K562 (cell line): Measurements from ENCODE around the gene SCYGR1. TPM values are rescaled to one million over a fixed set of nuclear protein-coding genes. Genes with fewer than 3 reads are reported as not detected.

Source experiments
- BDP1 ChIP-seq: IDR thresholded peaks from 3 replicates; pipeline ENCODE4 v1.6.1; 2011; ENCODE audit not compliant: insufficient read length, insufficient read depth
- CBX2 ChIP-seq: fragments of 200-600 bp; sonication (generic); IDR thresholded peaks from one replicate; pipeline ENCODE4 v1.6.1; 2012; ENCODE audit warnings: mild to moderate bottlenecking, low read length, inconsistent platforms; ENCODE audit not compliant: insufficient read depth, poor library complexity, severe bottlenecking
- CHD1 ChIP-seq: fragments of 200-600 bp; sonication (generic); IDR thresholded peaks from one replicate; pipeline ENCODE4 v1.6.1; 2012; ENCODE audit warnings: mild to moderate bottlenecking, moderate library complexity, low read length, inconsistent platforms
- NFYB ChIP-seq: IDR thresholded peaks from 2 replicates; pipeline ENCODE4 v1.6.1; 2011; ENCODE audit warnings: mild to moderate bottlenecking, moderate library complexity; ENCODE audit not compliant: insufficient read length; ENCODE audit errors: extremely low read depth
- PCBP1 ChIP-seq: fragments of 200-400 bp; formaldehyde crosslinking; IDR thresholded peaks from 2 replicates; pipeline ENCODE4 v1.6.1; 2018; ENCODE audit warnings: mild to moderate bottlenecking, low read depth, low read length; ENCODE audit not compliant: poor library complexity, severe bottlenecking
- RBM34 ChIP-seq: fragments of 200-400 bp; formaldehyde crosslinking; IDR thresholded peaks from 2 replicates; pipeline ENCODE4 v1.6.1; 2018; ENCODE audit warnings: low read length, borderline replicate concordance; ENCODE audit not compliant: insufficient read depth
- U2AF1 ChIP-seq: fragments of 200-400 bp; formaldehyde crosslinking; optimal IDR thresholded peaks from 2 replicates; pipeline ENCODE3; 2017; ENCODE audit warnings: mild to moderate bottlenecking, low read depth, low read length, moderate library complexity
- ZNF133 ChIP-seq: fragments of 250-450 bp; sonication (Bioruptor Pico); IDR thresholded peaks from 2 replicates; pipeline ENCODE4 v1.4.0; 2020; ENCODE audit warnings: mild to moderate bottlenecking
- polyA plus RNA-seq, 8 experiments: library from polyadenylated mRNA; depleted of rRNA in 4 of 8; stranded (reverse) in 5 of 8; unstranded in 3 of 8; fragments of >200 nt; fragmentation: Nextera tagmentation in 2 of 8; fragmentation: Illumina TruSeq in 1 of 8; extraction: Ambion mirVana in 2 of 8; extraction: Trizol in 1 of 8; gene quantifications; 2 replicates each; pipeline versions ENCODE4 v1.2.1 to v1.2.3, GENCODE V29; 2011 to 2014; ENCODE audit warnings: inconsistent platforms in 1 of 8, missing spikeins in 1 of 8
- total RNA-seq, 7 experiments: library from RNA; depleted of rRNA in 6 of 7; stranded (reverse); fragments of >200 nt in 6 of 7; fragmentation: Illumina TruSeq in 2 of 7; extraction: Trizol in 2 of 7; gene quantifications; 2 replicates each; pipeline versions ENCODE4 v1.2.1 to v1.2.3, GENCODE V29; 2011 to 2021; ENCODE audit warnings: low replicate concordance in 1 of 7
- TF ChIP-seq, protein P1 (sequence below): fragments of 200-400 bp; formaldehyde crosslinking; IDR thresholded peaks from 2 replicates; pipeline ENCODE4 v1.6.1; 2017; ENCODE audit warnings: mild to moderate bottlenecking, low read depth, low read length, moderate library complexity
- TF ChIP-seq, protein P2 (sequence below): fragments of 200-800 bp; sonication (Bioruptor generic); IDR thresholded peaks from 2 replicates; pipeline ENCODE4 v1.6.1; 2017; ENCODE audit warnings: missing genetic modification characterization, missing compliant biosample characterization

The SCYGR1 gene
- total and polyA plus RNA-seq, 9 of the 15 experiments (the other 6 are each of a cell fraction or from before 2014, with no cell fraction given), result not detected

GRCh38 chr2:227404585-227405271 is 17.0 kb upstream of the SCYGR1 start (continued):
- TF ChIP-seq, protein P1, sequence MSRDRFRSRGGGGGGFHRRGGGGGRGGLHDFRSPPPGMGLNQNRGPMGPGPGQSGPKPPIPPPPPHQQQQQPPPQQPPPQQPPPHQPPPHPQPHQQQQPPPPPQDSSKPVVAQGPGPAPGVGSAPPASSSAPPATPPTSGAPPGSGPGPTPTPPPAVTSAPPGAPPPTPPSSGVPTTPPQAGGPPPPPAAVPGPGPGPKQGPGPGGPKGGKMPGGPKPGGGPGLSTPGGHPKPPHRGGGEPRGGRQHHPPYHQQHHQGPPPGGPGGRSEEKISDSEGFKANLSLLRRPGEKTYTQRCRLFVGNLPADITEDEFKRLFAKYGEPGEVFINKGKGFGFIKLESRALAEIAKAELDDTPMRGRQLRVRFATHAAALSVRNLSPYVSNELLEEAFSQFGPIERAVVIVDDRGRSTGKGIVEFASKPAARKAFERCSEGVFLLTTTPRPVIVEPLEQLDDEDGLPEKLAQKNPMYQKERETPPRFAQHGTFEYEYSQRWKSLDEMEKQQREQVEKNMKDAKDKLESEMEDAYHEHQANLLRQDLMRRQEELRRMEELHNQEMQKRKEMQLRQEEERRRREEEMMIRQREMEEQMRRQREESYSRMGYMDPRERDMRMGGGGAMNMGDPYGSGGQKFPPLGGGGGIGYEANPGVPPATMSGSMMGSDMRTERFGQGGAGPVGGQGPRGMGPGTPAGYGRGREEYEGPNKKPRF, result no peak
- TF ChIP-seq U2AF1, result no peak
- TF ChIP-seq ZNF133 (CRISPR knock-in tag), result no peak
- TF ChIP-seq BDP1, result no peak
- no peak for TF ChIP-seq NFYB
- no peak for TF ChIP-seq RBM34
- TF ChIP-seq, protein P2, sequence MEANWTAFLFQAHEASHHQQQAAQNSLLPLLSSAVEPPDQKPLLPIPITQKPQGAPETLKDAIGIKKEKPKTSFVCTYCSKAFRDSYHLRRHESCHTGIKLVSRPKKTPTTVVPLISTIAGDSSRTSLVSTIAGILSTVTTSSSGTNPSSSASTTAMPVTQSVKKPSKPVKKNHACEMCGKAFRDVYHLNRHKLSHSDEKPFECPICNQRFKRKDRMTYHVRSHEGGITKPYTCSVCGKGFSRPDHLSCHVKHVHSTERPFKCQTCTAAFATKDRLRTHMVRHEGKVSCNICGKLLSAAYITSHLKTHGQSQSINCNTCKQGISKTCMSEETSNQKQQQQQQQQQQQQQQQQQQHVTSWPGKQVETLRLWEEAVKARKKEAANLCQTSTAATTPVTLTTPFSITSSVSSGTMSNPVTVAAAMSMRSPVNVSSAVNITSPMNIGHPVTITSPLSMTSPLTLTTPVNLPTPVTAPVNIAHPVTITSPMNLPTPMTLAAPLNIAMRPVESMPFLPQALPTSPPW (CRISPR knock-in tag), result no peak
- TF ChIP-seq CHD1, result no peak
- no peak for TF ChIP-seq PCBP1
- TF ChIP-seq CBX2, result no peak
